Fibroblast of pulmonary artery (primary cell): ENCODE data around the gene GRAPL.
"Not testable (repeated sequence)": the region's sequence is repeated elsewhere in the genome, so short reads cannot be mapped to it uniquely, and the experiment has no call there.

ENCODE experiments used
- DNase-seq: peaks from one replicate; pipeline ENCODE4 v3.0.0-alpha.2; 2010; ENCODE audit warnings: low read depth
- H3K4me3 ChIP-seq: replicated peaks from 2 replicates; pipeline ENCODE4 v1.5.1; 2011; ENCODE audit warnings: low read depth, mild to moderate bottlenecking, control low read depth, low read length, moderate library complexity

GRAPL gene

DNA sequence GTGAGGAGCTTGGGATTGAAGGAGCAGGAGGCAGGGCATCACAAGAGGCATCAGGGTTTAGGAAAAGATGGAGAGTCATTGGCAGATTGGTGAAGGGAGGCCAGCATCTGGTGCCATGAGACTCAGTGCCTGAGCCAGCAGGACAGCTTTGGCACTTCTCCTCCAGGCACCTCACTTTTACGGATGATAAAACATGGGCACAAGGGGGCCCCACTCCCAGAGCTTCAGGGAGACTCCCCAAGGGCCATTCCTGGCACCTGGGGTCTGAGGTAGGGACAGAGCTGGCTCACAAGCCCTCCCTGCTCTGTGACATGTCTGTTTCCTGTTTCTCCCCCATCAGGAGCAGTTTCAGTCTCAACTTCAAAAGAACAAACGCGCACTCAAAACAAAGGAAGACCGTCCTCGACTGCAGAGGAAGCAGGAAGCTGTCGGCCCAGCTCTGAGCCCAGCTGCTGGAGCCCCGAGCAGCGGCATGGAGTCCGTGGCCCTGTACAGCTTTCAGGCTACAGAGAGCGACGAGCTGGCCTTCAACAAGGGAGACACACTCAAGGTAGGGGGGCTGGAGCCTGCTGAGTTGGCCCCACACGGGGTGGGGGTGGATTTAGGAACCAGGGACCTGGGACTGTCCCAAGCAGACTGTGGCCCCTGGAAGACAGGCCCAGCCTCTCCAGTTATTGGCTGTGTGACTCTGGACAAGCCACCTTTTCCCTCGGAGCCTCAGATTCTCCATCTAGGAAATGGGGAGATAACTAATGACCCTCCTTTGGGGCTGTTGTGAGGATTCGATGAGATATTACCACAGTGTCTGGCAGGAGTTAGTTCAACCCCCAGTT, at the start of gene GRAPL:
Gene GRAPL, plus strand, starts transcription at position 442 of the 833 bp plus-strand sequence. Its CDS starts 31 bp downstream, at position 473.
- DNase-seq, H3K4me3 ChIP-seq: not testable (repeated sequence)

DNA sequence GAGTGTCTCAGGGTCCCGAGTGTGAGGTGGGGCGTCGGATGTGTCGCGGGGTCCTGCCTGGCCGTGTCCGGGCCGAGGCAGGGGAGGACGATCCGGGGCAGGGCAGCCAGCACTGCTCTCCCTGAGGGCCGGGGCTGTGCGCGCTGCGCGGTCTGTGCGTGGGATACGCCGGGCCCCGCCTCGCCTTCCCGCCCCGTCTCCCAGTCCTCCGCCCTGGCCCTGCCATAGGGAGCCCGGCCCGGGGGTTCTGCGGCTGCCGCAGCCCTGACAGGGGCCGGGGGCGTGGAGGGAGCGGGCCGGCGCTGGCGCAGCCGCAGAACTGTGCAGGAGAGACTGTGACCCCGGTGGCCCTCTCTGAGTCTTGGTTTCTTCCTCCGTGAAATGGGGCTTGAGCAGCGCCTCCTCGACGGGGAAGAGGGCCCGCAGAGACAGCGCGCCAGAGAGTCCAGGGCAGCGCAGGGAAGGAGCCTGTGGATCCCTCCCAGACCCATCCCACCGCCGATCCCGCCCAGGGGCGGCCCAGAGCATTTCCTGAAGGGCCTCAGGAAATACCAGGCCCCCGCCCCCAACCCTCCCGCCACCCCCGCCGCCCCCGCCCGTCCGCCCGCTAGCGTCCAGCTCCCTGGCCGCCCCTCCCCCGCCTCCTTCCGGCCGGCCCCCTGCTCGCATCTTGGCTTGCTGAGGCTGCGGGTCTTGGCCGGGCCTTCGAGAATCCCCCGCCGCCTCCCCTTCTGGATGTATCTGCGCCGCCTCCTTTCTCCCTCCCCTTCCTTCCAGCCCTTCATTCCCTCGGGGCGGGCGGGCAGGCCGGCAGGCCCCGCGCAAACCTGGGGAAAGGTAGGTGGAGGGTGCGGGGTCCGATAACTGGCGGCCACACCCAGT, 38.3 kb upstream of the GRAPL start:
- DNase-seq, H3K4me3 ChIP-seq: not testable (repeated sequence)

DNA sequence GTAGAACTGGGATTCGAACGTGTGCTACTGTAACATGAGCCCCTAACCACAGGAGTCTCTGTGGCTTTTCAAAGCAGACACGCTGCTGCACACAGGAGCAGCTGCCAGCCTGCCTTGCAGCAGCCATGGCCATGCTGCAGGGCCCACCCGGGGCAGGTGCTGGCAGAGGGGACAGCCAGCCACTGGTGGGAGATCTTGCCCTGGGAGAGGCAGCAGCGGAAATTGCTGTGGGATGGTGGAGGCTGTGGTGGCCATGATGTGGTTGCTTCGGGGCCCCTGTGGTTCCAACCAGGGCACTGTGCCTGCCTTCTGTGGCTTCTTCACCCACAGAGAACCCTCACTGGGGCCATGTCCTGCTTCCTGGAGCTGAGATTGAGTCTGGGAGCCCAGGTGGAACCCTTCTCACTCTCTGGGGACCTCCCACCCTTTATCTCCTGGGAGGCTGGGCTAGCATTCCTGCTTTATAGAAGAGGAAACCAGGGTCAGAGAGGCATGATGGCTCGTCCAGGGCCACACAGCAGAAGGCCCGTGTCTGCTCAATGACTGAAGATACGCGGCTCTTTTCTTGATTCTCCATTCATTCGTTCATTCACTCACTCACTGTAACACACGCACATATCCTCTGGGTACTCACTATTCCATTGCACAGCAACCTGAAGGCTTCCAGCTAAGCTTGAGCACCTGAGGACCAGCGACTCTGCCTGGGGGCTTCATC, 37.2 kb upstream of the GRAPL start:
- DNase-seq, H3K4me3 ChIP-seq: not testable (repeated sequence)

DNA sequence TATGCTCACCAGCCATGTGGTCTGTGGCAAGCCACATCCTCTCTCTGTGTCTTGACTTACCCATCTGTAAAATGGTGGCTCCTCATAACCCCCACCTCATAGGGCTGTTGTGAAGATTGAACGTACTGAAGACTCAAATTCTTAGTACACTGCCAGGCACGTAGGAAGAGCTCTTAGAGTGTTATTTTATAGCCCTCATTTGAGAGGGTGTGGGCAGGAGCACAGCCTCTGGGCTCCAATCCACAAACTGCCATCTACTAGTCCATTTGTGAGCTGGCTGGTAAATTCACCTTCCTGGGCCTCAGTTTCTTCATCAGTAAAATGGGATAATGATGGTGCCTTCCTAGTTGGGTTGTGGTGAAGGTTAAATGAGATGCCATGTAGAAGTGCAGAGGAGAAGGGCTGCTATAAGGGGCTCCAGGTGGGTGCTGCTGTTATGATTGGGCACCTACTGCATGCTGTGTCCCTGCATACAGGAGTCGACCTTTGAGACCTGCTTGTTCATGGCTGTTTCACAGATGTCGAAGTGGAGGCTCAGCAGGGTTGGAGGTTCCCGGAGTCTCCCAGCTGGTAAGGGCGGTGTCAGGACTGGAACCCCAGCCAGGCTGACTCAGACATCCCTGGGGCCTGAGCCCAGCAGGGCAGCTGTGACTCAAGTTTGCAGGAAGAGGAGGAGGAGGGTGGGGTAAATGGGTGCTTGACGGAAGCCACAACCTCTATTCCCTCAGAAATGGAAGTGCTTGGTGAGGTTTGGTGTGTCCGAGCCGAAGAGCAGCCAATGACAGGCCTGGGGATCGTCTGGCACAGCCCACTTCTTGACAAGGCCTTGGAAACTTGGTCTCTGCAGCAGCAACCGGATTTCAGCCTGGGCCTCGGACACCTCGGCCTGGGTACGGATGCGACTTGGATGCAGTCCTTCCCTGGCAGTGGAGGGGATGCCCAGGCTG, 34.4 kb upstream of the GRAPL start:
- not testable (repeated sequence) for DNase-seq, H3K4me3 ChIP-seq

DNA sequence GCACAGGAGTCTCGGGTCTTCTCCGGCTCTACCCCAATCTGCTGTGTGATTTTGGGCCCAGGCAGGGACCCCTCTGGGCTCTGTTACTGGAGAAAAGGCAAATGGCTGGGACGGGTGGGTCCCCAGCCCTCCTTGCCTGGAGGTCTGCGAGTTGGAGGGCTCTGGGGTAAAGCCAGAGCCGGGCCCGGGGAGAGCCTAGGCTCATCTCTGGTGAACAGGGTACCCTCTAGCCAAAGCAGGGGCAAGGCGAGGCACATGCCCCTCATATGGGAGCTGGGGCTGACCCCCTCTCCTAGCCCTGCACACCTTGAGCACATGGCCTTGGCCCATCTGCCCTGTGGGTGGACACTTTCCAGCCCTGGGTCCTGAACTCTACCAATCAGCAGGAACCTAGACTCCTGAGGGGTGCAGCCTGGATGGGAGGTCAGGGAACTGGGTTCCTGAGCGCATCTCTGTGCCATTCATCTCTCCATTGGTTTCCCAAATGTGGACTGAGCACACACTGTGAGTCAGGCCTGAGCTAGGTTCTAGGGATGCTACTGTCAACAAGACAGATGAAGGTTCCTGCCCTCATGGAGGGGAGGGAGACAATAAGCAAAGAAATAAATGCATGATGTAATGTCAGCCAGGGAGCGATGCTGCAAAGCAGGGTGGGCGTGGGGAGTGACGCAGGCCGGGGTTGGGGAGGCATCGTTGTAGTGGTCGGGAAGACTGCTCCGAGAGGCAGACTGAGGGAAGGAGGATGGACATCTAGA, 33.5 kb upstream of the GRAPL start:
- DNase-seq = not testable (repeated sequence)

DNA sequence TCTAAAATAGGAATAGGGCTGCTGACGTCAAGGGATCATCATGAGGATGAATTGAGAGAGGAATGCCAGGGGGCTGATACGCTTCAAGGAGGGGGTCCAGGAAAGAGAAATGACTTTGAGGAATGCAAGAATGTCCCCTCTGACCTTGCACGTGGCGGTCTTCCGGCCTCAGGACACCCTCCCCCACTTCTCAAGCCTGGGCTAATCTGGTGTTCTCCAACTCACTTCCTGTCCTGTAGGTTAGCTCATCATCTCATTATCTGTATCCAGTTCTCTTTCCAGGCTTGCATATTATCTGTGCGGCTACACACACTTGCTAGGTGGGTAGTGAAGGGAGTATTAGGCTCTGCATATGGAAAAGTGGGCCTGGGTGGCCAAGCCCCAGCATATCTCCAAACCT, 18.9 kb upstream of the GRAPL start:
- H3K4me3 ChIP-seq, DNase-seq: not testable (repeated sequence)

More for the DNA sequence above, 33.5 kb upstream of the GRAPL start:
- not testable (repeated sequence) for H3K4me3 ChIP-seq

DNA sequence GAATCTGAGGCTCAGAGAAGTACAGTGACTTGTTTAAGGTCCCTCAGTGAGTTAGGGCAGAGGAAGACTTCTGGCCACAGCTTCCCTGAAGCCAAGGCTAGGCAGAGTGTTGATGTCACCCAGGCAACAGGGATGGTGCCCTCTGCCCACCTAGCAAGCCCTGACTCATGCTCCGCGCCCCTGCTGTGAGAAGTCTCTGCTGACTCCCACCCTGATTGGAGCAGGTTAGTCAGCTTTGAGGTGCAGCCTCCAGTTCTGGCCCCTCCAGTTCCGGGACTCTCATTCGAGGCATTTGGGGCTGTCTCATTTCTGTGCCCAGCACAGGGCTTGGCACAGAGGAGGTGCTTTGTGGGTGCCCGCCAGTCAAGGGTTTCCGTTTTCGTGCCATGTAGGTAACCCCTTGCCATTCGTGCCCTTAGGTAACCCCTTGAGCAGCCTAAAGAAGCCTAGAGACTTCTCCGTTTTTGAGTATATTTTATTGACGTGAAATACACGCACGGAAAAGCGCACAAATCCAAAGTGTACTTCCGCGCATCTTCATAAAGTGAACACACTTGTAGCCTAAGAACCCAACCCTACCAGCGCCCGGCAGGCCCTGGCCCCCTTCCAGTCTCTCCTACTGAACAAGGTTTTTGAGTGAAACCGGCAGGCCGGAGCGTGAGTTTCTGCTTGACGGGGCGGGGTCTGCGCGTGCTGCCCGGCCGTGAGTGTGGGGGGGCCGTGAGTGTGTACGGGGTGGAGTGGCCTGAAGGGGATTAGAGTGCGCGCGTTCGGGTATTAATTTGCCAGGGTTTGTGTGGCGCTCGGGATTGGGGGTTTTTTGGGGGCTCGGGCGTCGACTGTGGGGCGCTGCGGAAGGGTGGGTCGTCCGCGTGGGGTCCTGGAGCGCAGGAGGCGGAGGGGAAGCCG, 16.9 kb upstream of the GRAPL start:
- not testable (repeated sequence) for DNase-seq, H3K4me3 ChIP-seq

DNA sequence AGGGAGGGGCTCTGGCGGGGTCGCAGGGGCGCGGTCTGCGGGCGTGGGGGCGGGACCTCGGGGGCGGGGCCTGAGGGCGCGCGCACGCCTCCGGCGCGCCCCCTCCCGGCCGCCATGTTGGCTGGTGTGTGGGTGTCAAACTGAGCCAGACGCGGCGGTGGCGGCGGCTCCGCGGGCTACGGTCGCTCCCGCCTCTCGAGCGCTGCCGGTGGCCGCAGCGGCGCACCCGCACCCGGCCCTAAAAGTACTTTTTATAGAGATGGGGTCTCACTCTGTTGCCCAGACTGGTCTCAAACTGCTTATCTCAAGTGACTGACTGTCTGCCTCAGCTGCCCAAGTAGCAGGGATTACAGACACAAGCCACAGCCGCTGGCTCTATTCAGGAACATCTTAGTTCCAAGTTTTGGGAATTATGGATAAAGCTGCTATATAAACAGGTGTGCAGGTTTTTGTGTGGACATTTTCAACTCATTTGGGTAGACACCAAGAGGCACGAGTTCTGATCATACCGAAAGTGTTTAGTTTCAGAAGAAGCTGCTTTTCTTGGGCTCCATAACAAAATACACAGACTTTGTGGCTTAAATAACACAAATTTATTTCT, 16.2 kb upstream of the GRAPL start:
- peak overlapping the region; percentile 46 for H3K4me3 ChIP-seq
- not testable (repeated sequence) for DNase-seq

DNA sequence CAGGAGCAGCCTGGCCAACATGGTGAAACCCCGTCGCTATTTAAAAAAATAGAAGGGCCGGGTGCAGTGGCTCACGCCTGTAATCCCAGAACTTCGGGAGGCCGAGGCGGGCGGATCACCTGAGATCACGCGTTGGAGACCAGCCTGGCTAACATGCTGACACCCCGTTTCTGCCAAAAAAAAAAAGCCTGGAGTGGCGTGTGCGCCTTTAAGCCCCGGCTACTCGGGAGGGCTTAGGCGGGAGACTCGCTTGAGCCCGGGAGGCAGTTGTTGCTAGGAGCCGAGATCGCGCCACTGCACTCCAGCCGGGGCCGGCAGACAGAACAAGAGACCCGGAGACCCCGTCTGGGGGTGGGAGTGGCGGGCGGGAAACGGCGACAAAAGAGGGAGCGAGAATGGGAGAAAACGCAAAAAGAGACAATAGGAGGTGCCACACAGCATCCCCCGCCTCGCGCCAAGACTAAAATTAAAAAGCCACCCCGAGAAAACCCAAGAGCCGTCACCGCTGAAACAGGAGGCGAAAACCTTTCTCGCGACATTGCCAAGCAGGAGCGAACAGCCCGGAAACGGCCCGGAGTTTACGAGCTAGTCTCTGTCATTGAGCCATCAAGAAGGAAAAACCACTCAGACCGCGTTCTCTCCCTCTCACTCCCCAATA, 15.5 kb upstream of the GRAPL start:
- not testable (repeated sequence) for DNase-seq, H3K4me3 ChIP-seq

DNA sequence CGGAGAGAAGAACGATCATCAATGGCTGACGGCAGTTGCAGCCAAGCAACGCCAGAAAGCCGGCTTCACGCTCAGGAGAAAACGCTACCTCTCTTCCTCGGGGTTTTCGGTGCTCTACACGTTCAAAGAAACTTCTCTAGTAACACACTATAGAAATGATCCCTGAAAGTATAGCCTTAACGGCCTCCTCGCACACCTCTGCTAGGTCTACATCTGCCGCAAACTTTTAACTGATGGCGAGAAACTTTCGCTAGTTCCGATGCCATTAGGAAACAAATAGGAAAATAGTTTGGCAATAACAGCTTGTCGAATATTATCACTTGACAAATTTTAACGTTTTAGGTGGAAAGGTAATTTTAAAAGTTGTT, 14.9 kb upstream of the GRAPL start:
- peak; percentile 0 for DNase-seq
- H3K4me3 ChIP-seq = not testable (repeated sequence)

DNA sequence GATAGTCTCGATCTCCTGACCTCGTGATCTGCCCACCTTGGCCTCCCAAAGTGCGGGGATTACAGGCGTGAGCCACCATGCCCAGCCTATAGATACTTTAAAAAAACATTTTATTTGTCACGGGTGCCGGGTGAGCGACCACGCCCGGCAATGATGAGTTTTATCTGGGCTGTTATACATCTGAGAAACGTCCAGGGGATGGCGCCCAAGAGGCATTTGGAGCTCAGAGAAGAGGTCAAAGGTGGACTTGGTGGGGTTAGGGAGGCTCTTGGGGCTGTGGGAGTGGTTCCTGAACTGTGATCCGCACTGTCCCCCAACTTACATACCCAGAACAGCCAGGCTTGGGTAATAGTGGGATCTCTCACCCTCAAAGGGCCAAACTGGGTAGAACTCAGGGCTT, 8.7 kb upstream of the GRAPL start:
- not testable (repeated sequence) for H3K4me3 ChIP-seq, DNase-seq

DNA sequence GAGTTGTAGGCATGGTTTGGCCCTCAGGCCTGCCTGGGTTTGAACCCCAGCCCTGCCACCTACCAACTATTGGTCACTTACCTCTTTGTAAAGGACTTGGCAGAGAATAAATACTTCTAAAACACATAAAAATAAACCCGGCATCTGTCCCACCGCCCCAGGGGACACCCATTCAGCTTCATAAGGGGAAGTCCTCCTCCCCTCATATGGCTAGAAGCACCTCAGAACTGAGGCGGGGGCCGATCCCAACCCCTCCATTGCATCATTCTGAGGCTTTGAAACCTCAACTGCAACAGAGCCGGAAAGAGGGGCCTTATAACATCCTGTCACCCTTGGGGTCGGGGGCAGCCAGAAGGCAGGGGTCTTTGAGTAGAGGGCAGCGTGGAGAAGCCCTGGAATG, 2.1 kb upstream of the GRAPL start:
- not testable (repeated sequence) for H3K4me3 ChIP-seq, DNase-seq

DNA sequence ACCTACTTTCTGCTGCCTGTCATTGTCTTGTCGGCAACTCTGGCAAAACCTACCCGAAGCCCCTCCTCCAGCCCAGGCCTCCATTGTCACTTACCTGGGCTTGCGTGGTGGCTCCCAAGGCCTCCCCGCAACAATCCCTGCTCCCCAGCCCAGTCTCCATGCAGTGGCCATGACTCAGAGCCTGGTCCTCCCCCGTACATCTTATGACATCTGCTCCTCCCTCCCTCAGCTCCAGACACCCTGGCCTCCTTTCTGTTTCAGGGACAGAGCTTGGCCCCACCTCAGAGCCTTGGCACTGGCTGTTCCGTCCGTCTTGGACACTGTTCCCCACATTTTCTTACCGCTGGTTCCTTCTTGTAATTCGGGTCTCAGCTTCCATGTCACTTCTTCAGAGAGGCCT, 2.1 kb downstream of the GRAPL start:
- DNase-seq, H3K4me3 ChIP-seq: not testable (repeated sequence)

DNA sequence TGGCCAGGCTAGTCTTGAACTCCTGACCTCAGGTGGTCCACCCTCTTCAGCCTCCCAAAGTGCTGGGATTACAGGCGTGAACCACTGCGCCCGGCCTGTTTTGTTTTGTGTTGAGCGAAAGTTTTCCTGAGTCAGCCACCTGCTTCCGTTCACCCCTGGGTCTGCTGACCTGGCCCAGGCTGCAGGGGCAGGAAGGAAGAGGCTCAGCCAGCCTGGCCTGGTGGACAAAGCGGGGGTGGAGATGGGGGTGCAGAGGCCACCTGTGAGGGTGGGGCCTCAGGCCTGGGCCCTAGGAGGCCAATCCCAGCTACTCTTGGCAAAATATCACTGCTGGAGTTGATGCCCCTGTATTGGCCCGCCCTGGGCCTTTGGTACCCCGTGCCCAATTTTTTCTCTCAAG, 3.7 kb downstream of the GRAPL start:
- not testable (repeated sequence) for H3K4me3 ChIP-seq, DNase-seq

DNA sequence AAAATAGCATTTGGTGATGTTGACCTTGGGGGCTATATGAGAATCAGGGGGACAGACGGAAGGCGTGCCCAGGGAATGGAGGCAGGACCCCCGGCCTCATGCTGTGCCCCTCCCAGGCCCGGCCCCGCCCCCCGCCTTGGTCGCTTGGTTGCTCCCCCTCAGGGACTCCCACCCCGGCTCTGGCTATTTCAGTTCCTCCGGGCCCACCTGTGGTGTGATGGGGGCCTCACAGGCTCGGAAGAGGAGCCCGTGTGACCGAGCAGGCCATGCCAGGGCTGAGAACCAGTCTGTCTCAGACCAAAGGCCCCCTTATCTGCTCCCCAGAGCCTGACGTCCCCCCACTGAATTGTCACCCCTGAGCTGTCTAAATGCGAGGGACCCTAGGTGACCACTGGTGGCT, 4.4 kb downstream of the GRAPL start:
- H3K4me3 ChIP-seq, DNase-seq: not testable (repeated sequence)

DNA sequence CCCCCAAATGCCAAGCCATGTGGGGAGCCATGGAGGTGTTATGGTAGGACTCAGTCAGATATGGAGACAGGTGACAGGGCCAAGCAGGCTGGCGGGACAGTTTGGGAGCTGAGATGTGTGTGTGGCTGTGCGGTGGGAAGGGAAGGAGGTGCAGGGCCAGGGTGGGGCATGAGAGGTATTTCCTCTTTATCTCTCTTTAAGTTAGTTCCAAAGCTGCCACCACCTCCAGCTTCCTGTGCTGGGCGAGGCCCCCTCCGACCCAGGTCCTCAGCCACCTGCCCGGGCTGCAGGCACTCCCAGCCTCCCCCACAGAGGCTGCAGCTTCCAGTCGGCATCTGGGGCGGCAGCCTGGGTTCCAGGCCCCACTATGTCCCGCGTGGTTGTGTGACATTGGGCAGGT, 6.4 kb downstream of the GRAPL start:
- not testable (repeated sequence) for DNase-seq

More for the DNA sequence above, 6.4 kb downstream of the GRAPL start:
- H3K4me3 ChIP-seq = not testable (repeated sequence)
